Measurements from ENCODE around the gene NSL1.

NSL1 gene

DNA sequence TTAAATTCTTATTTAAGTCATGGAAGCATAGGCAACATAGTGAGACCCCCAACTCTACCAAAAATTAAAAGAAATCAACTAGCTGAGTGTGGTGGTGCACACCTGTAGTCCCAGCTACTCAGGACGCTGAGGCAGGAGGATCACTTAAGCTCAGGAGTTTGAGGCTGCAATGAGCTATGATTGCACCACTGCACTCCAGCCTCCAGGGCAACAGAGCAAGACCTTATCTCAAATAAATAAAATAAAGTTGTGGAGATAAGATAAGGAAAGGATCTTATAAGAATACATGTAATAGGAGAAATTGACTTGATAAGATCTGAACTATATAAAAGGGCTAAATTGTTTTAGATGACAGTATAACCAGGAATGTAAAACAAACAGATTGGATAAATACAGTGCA lies 89.7 kb downstream of the NSL1 start:
- no peak for DNase-seq (ENCODE audit: low read depth)
- no peak overlapping the region for H3K4me3 ChIP-seq (ENCODE audit: low read depth, low read length)
- TF ChIP-seq, protein P1, sequence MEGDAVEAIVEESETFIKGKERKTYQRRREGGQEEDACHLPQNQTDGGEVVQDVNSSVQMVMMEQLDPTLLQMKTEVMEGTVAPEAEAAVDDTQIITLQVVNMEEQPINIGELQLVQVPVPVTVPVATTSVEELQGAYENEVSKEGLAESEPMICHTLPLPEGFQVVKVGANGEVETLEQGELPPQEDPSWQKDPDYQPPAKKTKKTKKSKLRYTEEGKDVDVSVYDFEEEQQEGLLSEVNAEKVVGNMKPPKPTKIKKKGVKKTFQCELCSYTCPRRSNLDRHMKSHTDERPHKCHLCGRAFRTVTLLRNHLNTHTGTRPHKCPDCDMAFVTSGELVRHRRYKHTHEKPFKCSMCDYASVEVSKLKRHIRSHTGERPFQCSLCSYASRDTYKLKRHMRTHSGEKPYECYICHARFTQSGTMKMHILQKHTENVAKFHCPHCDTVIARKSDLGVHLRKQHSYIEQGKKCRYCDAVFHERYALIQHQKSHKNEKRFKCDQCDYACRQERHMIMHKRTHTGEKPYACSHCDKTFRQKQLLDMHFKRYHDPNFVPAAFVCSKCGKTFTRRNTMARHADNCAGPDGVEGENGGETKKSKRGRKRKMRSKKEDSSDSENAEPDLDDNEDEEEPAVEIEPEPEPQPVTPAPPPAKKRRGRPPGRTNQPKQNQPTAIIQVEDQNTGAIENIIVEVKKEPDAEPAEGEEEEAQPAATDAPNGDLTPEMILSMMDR (IDR thresholded peaks at IDR 0.05; ENCODE audit: low read depth, low read length, missing control alignments) = no peak
- in situ Hi-C loops (cut with HindIII; ENCODE audit: low sequenced_read_pairs) = no loop called here

DNA sequence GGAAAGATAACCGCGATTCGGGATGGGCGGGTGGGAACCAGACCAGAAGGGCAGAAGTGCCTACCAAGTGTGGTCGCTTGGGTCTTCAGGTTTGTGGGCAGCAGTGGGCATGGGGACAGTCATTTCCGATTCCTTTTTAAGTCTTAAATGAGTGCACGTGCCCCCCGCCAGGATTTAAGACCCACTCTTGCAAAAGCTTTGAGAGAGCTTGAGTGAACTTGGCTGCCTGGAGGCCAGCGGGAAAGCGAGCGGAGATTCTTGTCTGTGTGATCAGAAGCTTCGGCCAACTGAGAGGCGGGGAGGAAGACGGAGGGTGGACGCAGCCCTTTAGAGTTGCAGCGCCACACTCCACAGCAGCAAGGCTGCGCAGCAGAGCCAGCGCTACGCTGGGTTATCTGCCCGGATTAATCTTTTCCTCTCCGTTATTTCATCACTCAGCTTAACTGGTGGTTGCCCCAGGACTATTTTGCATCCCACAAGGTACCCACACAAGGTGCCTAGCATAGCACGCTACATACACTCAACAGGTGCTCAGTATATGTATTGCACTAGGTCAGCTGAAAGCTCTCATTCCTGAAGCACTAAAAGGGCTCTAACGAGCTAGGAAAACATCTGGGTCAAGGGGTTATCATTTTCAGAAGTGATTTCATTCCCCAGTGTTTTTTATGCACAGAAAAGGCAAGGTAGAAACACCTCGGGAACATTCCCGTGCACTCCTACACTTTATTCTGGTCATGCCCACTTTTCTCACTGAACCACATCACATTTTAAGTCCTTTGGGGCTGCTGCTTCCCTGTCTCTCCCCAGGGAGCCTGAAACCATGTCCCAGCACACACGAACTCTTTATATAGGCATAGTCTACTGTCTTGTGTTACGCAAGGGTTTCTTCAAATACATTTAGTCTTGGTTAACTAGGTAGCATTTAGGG lies 90.4 kb downstream of the NSL1 start:
- TF ChIP-seq, protein P1 (IDR thresholded peaks at IDR 0.05; ENCODE audit: low read depth, low read length, missing control alignments) = peak; percentile 43
- in situ Hi-C loops (cut with HindIII; ENCODE audit: low sequenced_read_pairs) = no loop called here
- DNase-seq (ENCODE audit: low read depth) = peak; percentile 20
- peak overlapping the region; percentile 37 for H3K4me3 ChIP-seq (ENCODE audit: low read depth, low read length)

DNA sequence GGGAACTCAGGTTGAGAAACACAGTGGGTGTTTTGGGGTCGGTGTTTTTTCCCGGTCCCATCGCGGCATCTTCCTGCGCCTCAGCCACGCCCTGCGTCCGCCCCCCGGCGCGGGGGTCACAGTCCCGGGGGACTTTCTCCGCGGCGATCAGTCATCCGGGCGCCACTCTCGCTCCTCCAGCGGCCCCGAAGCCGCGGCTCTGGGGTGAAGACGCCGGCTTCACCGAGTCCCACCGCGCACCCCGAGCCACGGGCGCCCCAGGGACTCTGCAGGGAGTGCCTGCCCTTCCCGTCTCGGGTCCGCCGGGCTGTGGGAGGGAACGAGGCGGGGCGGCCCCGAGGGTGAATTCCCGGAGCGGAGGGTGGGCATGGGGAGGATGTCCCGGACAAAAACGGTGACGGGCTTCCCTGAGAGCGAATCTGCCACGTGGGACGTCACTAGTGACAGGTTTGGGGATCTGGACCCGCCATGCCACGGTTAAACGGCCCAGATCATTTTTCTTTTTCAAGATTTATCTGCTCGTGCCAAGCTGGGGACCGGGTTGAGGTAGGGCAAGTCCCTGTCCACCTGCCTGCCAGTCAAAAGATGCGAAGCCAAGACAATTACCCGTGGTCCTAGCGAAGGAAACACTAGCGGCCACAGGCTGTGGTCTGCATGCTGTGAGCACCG lies 91.2 kb downstream of the NSL1 start:
- peak overlapping the region; percentile 37 for H3K4me3 ChIP-seq (ENCODE audit: low read depth, low read length)
- no peak for DNase-seq (ENCODE audit: low read depth)
- TF ChIP-seq, protein P1 (IDR thresholded peaks at IDR 0.05; ENCODE audit: low read depth, low read length, missing control alignments) = no peak
- in situ Hi-C loops (cut with HindIII; ENCODE audit: low sequenced_read_pairs) = no loop called here

DNA sequence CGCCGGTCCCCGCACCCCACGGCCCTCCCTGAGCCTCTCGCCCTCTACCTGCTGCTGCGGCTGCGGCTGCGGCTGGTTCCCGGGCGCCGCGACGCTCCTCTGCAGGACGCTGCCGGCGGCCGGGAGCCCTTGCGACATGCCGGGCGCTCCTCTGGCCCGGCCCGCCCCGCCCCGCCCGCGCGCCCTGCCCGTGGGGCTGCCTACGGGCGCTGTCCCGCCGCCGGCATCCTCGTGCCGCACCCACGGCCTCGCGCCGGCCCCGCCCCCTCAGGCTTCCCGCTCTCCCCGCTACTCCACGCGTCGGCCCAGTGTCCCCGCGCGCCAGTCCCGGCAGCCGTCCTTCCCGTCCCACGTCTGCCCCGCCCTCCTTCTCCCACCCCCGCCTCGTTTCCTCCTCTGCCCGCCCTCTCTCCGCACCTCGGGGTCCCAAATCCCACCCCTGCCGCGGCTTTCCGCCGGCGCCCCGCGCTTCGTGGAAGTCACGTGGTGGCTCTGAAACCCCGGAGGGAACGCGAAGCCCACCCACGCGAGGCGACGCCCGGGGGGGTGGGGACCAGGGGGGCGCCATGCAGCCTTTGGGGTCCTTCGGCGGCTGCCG lies 91.9 kb downstream of the NSL1 start, which contains the start of gene BATF3:
Gene BATF3, minus strand, starts transcription at position 216 of the 598 bp plus-strand sequence. Its CDS starts 78 bp downstream, at position 138.
- TF ChIP-seq, protein P1 (IDR thresholded peaks at IDR 0.05; ENCODE audit: low read depth, low read length, missing control alignments) = no peak
- in situ Hi-C loops (cut with HindIII; ENCODE audit: low sequenced_read_pairs) = loop anchor here (5.0 kb wide), 1 partner anchor 77 kb away; a partner anchor contains a TSS
- peak within 1 kb of the TSS; percentile 37 for H3K4me3 ChIP-seq (ENCODE audit: low read depth, low read length)
- DNase-seq (ENCODE audit: low read depth) = no peak

DNA sequence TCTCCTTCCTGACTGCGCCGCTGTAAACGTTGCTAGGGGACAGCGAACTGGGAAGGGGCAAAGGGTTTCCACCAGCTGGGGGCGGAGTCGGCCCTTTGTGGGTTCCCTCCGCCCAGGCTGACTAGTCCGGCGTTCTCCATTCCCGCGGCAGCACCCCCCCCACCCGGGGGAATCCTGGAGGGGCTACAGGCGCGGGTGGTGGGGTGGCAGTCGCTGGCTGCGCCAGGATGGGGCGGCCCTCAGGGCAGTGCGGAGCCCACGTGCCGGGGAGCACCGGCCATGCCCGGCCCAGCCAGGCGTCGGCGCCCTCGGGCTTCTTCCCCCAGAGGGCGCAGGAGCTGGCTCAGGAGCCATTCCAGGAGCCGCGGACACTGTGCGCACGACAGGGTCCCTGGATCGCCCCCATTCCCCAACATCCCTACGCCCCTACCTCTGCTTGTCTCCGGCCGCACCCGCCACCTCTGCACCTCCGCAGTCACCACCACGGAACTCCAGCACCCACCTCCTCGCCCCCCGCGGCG lies 92.4 kb downstream of the NSL1 start:
- TF ChIP-seq, protein P1 (IDR thresholded peaks at IDR 0.05; ENCODE audit: low read depth, low read length, missing control alignments) = peak; percentile 54
- DNase-seq (ENCODE audit: low read depth) = no peak
- H3K4me3 ChIP-seq (ENCODE audit: low read depth, low read length) = peak overlapping the region; percentile 37
- in situ Hi-C loops (cut with HindIII; ENCODE audit: low sequenced_read_pairs) = loop anchor here (5.0 kb wide), 1 partner anchor 77 kb away; a partner anchor contains a TSS

Data from astrocyte of the cerebellum (primary cell).